Keratinocyte (primary cell): ENCODE results near the gene RMP24.
A peak's percentile ranks its signal among the peaks of the same experiment; 100 is the strongest.

Source experiments
- DNase-seq: peaks from one replicate; pipeline ENCODE4 v3.0.0-alpha.2; 2011; ENCODE audit warnings: low read depth, missing footprints, low spot score
- FAIRE-seq: peaks from 2 replicates; lab custom pipeline; 2011; peaks lifted over from hg19 to GRCh38; lab: Jason Lieb, UNC
- H2AFZ ChIP-seq: 2 replicates; pipeline ENCODE4 v1.6.0; 2012; ENCODE audit warnings: low read length, control low read depth, inconsistent platforms; ENCODE audit not compliant: control insufficient read depth
- H3K27ac ChIP-seq: 2 replicates; pipeline ENCODE4 v1.5.1; 2011; ENCODE audit warnings: low read length; ENCODE audit not compliant: control insufficient read depth, insufficient read depth
- H3K27me3 ChIP-seq: 3 replicates; pipeline ENCODE4 v1.6.0; 2011; ENCODE audit warnings: low read length; ENCODE audit not compliant: control insufficient read depth, insufficient read depth; ENCODE audit errors: extremely low read depth
- H3K36me3 ChIP-seq, 2 experiments: 2 replicates in 1 of 2; 3 replicates in 1 of 2; pipeline ENCODE4 v1.5.1; 2011; ENCODE audit warnings: low read length in 2 of 2, mild to moderate bottlenecking in 1 of 2; ENCODE audit not compliant: control insufficient read depth in 2 of 2, insufficient read depth in 2 of 2; ENCODE audit errors: extremely low read depth in 1 of 2
- H3K4me1 ChIP-seq: 3 replicates; pipeline ENCODE4 v1.5.1; 2011; ENCODE audit warnings: low read length; ENCODE audit not compliant: control insufficient read depth, insufficient read depth; ENCODE audit errors: extremely low read depth
- H3K4me2 ChIP-seq: 3 replicates; pipeline ENCODE4 v1.6.0; 2011; ENCODE audit warnings: low read depth, low read length; ENCODE audit not compliant: control insufficient read depth, insufficient read depth; ENCODE audit errors: extremely low read depth
- H3K4me3 ChIP-seq, 3 experiments: fragments of 200-600 bp in 1 of 3; sonication (generic) in 1 of 3; 2 replicates in 2 of 3; 3 replicates in 1 of 3; pipeline ENCODE4 v1.5.1; 2011 to 2016; ENCODE audit warnings: low read length in 3 of 3, mild to moderate bottlenecking in 3 of 3, control low read depth in 2 of 3, inconsistent platforms in 1 of 3, low read depth in 1 of 3, mixed read lengths in 1 of 3, mixed run types in 1 of 3, moderate library complexity in 1 of 3; ENCODE audit not compliant: control insufficient read depth in 2 of 3, insufficient read depth in 2 of 3; ENCODE audit errors: extremely low read depth in 1 of 3
- H3K79me2 ChIP-seq: 2 replicates; pipeline ENCODE4 v1.6.0; 2012; ENCODE audit warnings: low read length; ENCODE audit not compliant: control insufficient read depth, insufficient read depth
- H3K9ac ChIP-seq: 3 replicates; pipeline ENCODE4 v1.6.0; 2011; ENCODE audit warnings: low read length; ENCODE audit not compliant: control insufficient read depth, insufficient read depth; ENCODE audit errors: extremely low read depth
- H3K9me1 ChIP-seq: 3 replicates; pipeline ENCODE4 v1.6.0; 2011; ENCODE audit warnings: low read length; ENCODE audit not compliant: control insufficient read depth, insufficient read depth; ENCODE audit errors: extremely low read depth
- H3K9me3 ChIP-seq: 2 replicates; pipeline ENCODE4 v1.5.1; 2012; ENCODE audit warnings: low read depth, low read length; ENCODE audit not compliant: control insufficient read depth
- H4K20me1 ChIP-seq: 3 replicates; pipeline ENCODE4 v1.6.0; 2011; ENCODE audit warnings: low read length; ENCODE audit not compliant: control insufficient read depth, insufficient read depth; ENCODE audit errors: extremely low read depth
- CTCF ChIP-seq, 3 experiments: IDR thresholded peaks in 1 of 3; conservative IDR thresholded peaks in 1 of 3; optimal IDR thresholded peaks in 1 of 3; 2 replicates in 2 of 3; 3 replicates in 1 of 3; pipeline versions ENCODE3 to v1.5.1; 2011; ENCODE audit warnings: low read length in 3 of 3, mild to moderate bottlenecking in 3 of 3, moderate library complexity in 2 of 3, control low read depth in 1 of 3, inconsistent platforms in 1 of 3; ENCODE audit not compliant: insufficient read depth in 2 of 3; ENCODE audit errors: extremely low read depth in 1 of 3
- EZH2 ChIP-seq: IDR thresholded peaks from one replicate; pipeline ENCODE4 v1.6.1; 2012; ENCODE audit warnings: inconsistent platforms, mild to moderate bottlenecking, low read length, moderate library complexity
- dilution Hi-C: fragments of 300-500 bp; cut with MboI; formaldehyde crosslinking; loops from one replicate; pipeline ENCODE4 v1.7.0; 2020; ENCODE audit warnings: low sequenced_read_pairs; ENCODE audit not compliant: extremely low pct_ligation_motif_present

Gene RMP24

DNA sequence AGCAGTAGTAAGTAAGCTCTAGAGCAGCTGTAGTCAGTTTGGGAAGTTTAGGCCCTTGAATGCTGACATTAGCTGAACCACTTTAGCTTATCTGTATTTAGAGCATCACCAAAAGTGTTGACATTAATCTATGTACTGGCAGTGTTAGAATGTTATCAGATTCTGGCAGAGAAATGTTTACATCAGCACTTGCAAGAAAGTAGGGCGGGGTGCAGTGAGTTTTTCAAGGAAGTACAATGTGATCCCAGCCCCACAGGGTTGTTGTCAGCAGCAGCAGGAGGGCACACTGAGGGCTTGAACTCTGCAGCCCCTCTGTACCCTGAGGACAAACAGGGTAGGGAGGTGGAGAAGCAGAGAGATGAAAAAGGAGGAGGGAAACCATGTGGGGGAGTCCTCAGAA is 35.5 kb upstream of the RMP24 start:
- dilution Hi-C loops = no loop called here
- Histone ChIP-seq H2AFZ (no peak overlapping the region), H3K9me3 (no peaks in the 10 kb centered on the region), H3K9ac (no peak overlapping the region), H3K4me3 (no peak overlapping the region), H3K9me1 (no peaks in the 10 kb centered on the region), H3K27ac (no peak overlapping the region), H3K4me2 (no peak overlapping the region), H3K27me3 (no peaks in the 10 kb centered on the region), H3K79me2 (no peaks in the 10 kb centered on the region), H3K4me1 (peaks cover 20% of the 10 kb centered on the region), H4K20me1 (no peaks in the 10 kb centered on the region), H3K36me3 (no peaks in the 10 kb centered on the region)
- DNase-seq = no peak
- TF ChIP-seq CTCF (optimal IDR thresholded peaks at IDR 0.05 in 1 of 3, IDR thresholded peaks at IDR 0.05 in 1 of 3, conservative IDR thresholded peaks at IDR 0.05 in 1 of 3; ENCODE audit: extremely low read depth in 1 of 3, insufficient read depth in 2 of 3, low read length in 3 of 3) (no peak), EZH2 (no peak)
- no peak for FAIRE-seq

- Histone ChIP-seq H3K9ac (no peak overlapping the region), H2AFZ (no peak overlapping the region), H3K79me2 (no peaks in the 10 kb centered on the region), H3K9me1 (no peaks in the 10 kb centered on the region), H4K20me1 (no peaks in the 10 kb centered on the region), H3K4me3 (no peak overlapping the region), H3K4me1 (peaks cover 20% of the 10 kb centered on the region), H3K4me2 (no peak overlapping the region), H3K36me3 (no peaks in the 10 kb centered on the region), H3K27ac (no peak overlapping the region), H3K9me3 (no peaks in the 10 kb centered on the region), H3K27me3 (no peaks in the 10 kb centered on the region)
- DNase-seq (no peak), FAIRE-seq (peak; percentile 87)
- dilution Hi-C loops = no loop called here
- TF ChIP-seq EZH2 (no peak), CTCF (optimal IDR thresholded peaks at IDR 0.05 in 1 of 3, IDR thresholded peaks at IDR 0.05 in 1 of 3, conservative IDR thresholded peaks at IDR 0.05 in 1 of 3; ENCODE audit: extremely low read depth in 1 of 3, insufficient read depth in 2 of 3, low read length in 3 of 3) (no peak)
Measured at GRCh38 chr18:35938158-35938557, 34.3 kb upstream of the RMP24 start.
